ENCODE results near the gene TMEM185A.
A peak's percentile ranks its signal among the peaks of the same experiment; 100 is the strongest.
"Not testable (repeated sequence)": the region's sequence is repeated elsewhere in the genome, so short reads cannot be mapped to it uniquely, and the experiment has no call there.

TMEM185A gene

DNA sequence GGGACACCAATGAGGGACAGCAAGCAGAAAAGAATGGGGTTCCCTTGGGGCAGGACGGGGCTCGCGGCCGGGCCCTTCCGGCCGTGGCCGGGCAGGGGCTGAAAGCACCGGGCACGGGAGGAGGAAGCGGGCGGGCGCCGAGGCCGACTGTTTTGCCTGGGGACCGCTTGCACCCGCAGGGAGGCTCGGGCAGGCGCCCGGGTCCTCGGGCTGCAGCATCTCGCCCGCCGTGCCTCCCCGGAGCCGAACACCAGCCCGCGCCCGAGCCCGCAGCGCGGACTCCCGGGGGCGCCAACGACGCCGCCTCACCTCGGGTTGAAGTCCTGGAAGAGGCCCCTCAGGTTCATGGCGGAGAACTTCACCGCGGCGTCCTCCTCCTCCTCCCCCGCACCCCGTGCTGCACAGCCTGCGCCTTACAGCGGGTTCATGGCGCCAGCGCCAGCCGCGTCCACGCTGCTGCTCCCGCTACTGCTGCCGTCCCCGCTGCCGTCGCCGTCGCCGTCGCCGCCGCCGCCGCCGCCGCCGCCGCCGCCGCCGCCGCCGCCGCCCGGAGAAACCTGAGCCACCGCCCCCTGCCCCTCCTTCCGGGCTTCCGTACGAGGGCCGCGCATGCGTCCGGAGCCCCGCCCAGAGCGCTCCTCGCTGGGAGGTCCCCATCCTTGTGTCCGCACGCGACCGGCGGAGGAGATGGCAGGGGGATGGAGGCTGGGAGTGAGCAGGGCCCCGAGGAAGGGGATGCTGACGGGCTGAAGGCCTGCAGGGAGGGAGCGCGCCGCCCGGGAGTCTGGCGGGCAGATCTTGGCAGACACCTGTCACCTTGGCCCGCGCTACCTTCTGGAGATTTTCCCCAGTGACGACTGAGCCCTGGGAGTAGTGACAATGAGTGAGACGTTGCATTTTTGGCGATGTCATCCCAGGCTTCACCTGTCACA, at the start of gene TMEM185A:
TMEM185A (minus strand) TSS at position 559 of the 932 bp plus-strand sequence; CDS start at position 347, 212 bp downstream.
- DNase-seq (ENCODE audit: low spot score): peak; percentile 8

DNA sequence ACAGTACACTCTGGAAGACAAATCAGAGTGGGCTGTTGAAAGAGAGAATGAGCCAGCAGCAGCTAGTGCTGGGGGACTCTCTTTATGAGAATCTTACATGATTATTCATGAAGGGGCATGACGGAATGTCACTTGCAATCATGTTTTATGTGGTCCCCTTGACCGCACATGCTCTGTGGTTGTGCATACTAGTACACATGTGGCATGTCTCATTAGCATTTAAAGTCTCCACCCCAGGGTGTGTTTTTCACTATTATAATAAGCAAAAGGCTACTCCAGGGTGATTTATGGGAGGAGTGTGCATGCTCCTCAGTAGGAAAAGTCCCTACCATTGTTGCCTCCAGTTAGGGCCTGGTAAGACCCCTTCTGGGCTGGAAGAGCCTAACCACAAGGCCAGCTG, 49.6 kb upstream of the TMEM185A start:
- DNase-seq (ENCODE audit: low spot score): no peak

DNA sequence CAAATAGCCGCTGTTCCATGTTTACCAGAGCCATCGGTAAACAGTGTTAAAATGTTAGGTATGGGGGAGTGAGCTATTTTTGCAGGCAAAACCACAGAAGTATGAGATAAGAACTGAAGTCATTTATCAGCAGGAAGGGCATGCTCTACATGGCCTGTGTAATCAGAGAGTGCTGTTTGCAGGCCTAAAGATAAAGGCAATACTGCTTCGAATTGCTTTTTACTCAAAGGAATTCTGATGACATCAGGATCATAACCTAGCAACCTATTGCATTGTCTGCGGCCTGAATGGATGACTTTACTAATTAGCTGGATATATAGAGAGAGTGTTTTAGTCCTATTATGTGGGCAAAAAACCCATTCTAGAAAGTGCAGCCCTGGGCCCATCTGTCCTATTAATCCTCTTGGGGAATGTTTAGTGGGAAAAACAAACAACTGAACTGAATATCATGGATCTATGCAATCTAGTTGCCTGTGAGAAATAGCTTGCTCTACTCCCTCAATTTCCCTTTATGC, 47.6 kb upstream of the TMEM185A start:
- not testable (repeated sequence) for DNase-seq (ENCODE audit: low spot score)

DNA sequence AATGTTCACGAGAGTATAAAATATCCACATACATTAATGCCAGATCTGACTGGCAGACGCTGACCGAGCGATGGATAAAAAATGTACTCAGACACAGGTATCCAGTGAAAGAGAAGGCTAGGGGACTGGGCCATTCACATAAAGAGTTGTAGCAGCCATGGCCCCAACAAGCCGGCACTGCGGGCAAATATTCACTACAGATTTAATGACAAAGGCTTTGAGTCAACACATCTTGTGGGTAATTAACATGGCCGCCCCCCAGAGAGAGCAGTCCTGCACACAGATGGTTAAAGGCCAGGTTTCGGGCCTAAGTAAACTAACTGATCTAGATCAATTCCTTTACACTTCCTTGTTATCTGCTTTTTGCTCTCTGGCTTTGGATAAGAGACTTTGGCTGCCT, 44.0 kb upstream of the TMEM185A start:
- not testable (repeated sequence) for DNase-seq (ENCODE audit: low spot score)

DNA sequence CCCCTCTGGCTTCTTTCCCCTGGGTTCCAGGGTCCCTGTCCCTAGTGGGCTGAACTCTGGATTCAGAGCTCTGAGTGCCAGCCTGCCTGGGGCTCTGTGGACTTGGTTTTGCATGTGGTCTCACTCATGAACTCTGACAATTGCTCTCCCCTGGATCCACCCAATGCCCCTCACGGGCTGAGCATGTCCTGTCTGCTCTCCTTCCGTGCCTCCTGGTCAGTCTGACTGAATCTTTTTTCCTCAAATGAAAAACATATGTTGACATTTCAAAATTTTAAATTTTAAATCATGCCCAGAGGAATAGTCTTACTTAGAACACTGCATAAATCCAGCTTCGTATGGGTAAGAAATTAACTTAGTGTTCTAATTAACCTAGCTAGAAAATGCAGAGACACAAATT, 43.5 kb upstream of the TMEM185A start:
- DNase-seq (ENCODE audit: low spot score): not testable (repeated sequence)

DNA sequence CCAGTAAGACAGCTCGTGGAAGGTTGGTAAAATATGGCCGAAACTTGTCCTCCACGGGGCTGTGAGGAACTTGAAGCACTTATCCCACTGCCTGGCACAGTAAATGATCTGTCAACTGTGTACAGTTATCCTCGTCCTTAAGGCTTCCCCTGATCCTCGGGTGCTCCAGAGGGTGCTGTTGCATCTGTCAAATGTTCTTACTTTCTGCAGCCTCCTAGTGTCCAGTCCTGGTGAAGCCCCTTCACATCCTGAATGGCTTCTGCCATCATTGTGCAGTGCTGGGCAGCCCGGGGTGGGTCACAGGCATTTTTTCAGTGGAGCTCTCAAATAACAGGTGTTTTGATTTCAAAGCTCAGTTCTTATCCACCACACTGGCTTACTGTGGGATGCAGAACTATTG, 29.0 kb upstream of the TMEM185A start:
- not testable (repeated sequence) for DNase-seq (ENCODE audit: low spot score)

DNA sequence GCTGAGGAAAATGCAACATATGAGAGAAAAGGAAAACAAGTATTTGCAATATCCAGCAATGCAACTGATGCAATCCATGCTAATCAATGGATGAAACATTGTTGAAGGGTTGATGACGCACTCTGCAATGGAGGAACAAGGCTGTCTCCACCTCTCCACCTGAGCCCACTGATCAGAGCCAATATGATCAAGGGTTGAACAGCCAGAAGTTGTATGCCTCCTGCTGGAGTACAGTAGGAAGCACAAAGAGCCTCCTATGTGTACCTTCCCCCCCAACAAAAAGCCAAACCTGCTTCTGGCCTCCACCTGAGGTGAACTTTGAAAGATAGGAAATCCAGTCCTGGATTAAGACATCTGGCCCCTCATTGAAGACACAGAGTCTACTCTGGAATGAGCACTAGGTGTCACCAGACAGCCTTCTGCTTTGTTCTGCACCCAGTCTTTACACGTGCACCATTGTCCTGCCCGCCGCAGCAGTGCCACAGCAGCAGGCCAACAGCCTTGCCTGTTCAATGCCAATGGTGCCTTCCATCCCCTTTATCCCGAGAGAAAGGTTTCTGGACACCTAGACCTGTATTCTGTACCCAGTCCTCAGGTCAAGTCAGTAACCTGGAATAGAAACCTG, 24.8 kb upstream of the TMEM185A start:
- not testable (repeated sequence) for DNase-seq (ENCODE audit: low spot score)

DNA sequence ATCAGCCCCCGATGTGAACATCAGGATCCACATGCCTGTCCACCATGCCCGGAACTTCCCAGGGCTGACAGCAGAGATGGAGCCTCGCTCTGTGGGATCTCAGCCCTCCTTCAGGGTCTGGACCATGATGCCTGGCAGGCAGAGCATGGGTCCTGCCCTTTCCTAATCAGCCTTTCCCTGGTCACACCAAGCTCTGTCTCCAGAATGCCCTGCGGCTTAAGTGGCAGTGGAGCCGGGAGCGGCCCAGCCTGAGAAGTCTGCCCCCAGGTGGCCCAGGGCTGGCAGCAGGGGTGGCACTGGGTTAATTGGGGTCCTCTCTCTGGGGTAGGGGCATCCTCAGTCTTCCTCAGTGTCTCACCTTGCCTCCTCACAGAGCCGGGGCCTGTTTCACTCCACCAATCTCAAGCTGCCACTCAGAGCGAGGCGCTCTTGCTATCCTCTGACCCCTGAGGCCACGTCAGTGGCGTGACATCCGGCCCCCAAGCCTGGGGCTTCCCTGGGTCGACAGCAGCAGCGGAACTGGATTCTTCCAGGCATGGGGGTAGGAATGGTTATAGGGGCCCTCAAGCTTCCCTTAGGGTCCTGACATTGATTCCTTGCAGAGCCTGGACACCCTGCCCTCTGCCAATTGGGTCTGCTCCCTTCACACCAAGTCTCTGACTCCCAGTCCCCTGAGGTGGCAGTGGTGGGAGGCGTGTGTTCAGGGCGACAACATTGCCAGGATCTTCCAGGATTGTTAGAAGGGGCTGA, 20.8 kb upstream of the TMEM185A start:
- DNase-seq (ENCODE audit: low spot score): no peak

DNA sequence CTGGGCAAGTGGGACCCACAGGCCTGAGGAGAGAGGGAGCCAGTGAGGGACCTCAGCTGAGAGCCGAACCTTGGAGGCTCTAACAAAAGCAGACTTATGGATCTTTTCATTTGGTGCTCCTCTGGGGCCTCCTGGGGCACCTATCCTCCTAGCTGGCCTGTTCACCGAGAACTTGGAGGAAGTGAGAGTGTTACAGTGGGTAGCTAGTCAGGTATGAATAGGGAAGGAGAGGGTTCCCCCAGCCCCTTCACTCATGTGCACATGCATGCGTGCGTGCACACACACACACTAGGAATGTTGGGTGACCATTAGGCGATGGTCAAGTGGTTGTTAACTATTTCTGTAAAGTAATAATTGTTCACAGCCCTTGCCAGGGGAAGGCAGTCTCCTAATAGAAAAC, 18.6 kb upstream of the TMEM185A start:
- no peak for DNase-seq (ENCODE audit: low spot score)

DNA sequence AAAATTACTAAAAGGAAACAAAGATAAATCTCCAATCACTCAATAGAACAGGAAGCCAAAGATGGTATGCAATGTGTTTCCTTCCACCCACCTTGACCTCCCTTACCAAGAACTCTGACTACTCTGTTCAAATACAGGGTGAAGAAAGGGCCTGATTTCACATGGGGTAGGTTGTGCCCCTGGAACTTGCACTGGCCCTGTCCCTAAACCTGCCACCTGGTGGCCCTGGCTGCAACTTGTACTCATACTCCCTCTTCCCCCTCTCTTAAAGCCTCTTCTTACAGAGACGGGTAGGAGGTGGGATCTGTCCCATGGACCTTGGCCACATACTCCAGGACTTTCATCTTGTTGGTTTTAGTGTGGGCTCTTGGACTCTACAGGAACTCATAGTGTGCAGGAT, 17.3 kb upstream of the TMEM185A start:
- DNase-seq (ENCODE audit: low spot score): no peak

DNA sequence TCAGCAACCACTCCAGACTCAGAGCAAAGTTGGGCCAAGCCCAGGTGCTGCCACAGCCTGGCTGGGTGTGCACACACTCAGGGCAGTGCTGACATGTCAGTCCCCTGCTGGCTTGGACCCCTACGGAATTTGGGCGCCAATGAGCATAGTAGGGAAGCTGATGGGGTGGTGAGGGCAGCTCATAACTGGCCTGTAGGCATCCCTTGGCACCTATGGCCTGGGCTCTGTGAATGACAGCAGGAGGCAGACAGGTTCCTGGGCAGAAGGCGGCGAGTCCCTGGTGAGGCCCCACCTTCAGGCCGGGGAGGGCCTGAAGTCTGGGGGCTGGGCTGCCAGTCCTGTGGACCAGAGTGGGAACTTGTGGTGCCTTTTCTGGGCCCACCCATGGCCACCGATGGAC, 15.9 kb upstream of the TMEM185A start:
- no peak for DNase-seq (ENCODE audit: low spot score)

DNA sequence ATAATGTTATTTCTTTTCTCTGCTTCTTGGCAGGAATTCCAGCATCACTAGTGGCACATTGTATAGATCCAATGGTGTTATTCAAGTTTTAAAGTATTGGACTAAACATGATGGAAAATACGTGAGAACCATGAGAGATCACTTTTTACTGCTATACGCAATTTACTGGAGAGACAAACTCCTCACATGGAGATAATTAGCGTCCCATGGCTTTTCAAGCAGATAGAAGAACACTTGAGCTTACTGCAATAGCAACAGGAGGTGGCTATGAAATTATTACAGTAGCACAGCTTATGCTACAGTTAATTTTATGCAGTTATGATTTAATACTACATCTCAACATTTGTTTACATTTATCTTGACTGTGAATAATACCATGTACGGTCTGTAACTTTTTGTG, 11.9 kb upstream of the TMEM185A start:
- no peak for DNase-seq (ENCODE audit: low spot score)

DNA sequence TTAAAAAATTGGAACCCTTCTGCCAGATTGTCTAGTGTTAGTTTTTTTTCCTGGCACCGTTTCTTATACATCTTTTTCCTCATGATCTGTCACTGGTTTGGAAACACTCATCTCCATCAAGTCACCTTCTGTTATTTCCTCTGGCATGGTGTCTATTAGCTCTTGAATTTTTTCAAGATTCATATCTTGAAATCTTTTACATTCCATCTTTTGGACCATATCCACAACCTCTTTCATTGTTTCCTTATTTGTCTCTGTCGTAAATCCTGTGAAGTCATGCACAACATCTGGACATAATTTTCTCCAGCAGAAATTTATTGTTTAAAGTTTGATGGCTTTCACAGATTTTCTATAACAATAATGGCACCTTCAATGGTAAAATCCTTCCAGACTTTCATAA, 10.2 kb upstream of the TMEM185A start:
- DNase-seq (ENCODE audit: low spot score): no peak

DNA sequence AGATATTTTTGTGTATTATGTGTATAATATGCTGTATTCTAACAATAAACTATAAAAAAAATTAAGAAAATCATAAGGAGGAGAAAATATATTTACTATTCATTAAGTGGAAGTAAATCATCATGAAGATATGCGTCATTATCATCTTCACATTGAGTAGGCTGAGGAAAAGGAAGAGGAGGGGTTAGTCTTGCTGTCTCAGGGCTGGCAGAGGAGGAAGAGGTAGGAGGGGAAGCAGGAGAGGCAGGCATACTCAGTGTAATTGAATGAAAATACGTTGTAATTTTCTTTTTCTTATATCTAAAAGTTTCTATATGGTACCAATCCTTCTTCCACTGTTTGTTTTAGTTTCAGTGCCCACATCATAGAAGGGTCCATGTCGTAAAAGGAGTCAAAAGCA, 9.8 kb upstream of the TMEM185A start:
- no peak for DNase-seq (ENCODE audit: low spot score)

DNA sequence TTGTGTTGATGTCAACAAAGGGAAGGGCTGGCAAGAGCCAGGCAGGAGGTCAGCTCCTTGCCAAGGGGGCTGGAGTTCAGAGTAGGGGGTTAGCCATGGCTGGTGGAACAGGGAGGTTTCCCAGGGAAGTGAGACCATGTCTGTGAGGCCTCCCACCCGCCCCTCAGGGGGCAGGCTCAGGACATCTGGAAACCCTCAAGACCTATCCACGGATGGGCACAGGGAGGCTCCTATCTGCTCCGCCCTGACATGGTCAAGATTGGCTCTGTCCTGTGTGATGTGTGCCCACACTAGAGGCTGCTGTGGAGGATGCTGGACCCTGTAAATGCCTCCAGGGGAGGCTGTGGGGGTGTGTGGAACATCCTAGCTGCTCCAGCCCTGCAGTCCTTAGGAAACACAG, 8.0 kb upstream of the TMEM185A start:
- no peak for DNase-seq (ENCODE audit: low spot score)

DNA sequence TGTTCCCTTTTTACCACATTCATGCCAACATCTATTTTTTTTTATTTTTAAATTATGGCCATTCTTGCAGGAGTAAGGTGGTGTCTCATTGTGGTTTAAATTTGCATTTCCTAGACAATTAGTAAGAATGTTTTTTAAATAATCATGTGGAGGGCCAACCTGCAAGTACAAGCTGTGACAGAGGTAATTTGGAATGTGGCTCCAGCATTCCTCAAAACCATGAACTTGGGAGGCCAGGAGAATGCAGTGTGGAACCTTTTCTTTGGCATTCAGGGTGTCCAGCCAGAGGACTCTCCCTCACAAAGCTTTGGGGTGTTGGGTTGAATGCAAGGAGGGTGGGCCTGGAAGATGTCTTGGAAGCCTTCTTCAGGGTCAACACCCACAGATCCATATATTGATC, 7.3 kb upstream of the TMEM185A start:
- DNase-seq (ENCODE audit: low spot score): no peak

DNA sequence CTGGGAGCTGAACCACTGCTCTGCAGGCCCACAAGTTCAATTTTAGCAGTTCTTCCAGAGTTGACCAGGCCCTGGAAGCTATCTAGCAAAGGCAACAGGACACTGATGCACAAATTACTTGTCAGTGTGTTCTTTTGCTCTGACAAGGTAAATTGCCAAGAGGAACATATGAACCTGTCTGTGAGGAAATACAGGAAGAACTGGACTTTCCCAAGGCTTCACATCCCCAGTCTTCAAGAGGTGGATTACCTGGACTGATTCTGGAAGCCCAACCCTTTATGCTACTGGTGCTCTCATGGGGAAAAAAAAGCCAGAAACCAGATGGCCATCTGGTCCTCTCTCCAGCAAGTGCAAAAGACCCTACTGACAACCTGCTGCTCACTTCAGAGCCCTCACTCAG, 1.9 kb upstream of the TMEM185A start:
- DNase-seq (ENCODE audit: low spot score): no peak

DNA sequence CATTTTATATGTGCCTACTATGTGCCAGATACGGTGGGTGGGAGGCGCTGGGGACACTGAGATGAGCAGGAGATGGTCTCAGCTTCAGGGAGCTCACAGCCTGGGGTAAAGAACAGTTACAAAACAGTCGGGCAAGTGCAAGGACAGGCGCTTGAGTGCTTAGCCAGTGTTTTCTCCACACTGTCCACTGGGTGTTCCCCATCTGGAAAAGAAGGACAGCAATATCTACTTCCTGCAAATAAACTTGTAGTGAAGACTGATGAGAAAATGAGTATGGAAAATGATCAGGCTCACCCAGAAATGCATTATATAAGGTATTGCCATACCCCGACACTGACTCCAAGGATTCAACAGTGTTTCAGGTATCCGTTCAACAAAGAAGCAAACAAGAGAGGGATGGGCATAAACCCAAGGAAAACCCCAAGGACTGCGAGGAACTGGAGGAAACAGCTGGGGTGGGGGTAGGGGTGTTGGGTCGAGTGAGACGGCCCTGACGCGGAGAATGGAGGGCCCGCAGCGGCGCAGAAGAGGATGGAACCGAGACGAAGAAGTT, 835 bp downstream of the TMEM185A start:
- no peak for DNase-seq (ENCODE audit: low spot score)

DNA sequence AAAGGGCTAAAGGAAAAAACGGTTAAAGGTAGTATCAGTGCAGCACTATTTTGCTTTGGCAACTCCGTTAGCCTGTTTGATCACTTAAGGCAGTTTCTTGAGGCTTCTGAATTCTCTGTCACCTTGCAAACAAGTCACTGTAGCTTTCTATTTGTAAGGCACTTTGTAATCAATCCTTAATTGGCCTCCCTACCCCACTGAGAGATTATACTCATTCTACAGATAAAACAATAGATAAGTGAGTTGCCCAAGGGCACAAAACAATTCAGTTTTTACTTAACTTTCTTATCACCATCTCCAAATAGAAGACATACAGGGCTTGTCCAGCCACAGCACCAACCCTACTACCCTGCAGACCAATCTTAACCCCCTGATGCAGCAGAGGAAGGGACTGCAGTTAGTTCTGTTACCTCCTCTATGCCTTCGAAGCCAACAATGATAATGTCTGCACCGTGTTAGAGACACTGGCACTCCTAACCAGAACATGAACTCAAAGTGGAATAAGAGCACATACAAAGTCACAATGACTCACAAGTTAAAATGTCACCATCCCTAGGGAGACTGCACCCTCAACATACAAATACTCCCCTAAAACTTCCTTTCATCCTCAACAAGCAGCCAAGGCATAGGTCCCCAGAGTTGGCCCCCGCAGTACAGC, 1.7 kb downstream of the TMEM185A start:
- DNase-seq (ENCODE audit: low spot score): no peak

DNA sequence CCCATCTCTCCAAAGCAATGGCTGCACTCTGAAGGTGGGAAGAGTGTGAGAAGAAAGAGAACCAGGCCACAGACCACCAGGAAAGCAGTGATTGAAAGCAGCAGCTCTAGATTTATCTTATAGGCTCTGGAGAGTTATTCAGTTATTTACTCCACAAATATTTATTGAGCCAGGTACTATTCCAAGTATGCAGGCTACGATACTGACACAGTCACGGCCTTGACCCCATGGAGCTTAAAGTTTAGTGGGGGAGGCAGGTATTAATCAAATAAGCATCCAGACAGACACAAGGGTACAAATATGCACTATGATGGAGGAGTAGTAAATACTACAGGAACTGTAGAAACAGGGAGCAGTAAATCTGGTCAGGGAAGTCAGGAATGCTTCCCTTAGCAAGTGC, 2.8 kb downstream of the TMEM185A start:
- DNase-seq (ENCODE audit: low spot score): no peak

DNA sequence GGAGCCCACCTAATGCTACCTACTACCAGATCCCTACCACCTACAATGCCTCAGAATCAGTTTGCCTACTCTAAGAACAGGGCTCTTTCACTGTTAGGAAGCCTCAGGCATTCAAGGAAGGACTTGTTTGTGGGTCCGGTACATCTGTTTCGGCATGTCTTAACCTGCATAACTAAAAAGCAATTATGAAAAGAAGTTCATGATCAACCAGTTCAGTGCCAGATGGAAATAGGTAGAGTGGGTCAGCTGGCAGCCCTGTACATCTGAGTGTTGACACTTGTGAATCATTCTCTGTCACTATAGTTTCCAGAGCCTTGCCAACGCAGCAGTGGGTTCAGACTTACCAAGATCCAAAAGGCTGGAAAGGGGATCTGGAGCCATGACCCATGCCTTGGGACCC, 3.3 kb downstream of the TMEM185A start:
- DNase-seq (ENCODE audit: low spot score): no peak

DNA sequence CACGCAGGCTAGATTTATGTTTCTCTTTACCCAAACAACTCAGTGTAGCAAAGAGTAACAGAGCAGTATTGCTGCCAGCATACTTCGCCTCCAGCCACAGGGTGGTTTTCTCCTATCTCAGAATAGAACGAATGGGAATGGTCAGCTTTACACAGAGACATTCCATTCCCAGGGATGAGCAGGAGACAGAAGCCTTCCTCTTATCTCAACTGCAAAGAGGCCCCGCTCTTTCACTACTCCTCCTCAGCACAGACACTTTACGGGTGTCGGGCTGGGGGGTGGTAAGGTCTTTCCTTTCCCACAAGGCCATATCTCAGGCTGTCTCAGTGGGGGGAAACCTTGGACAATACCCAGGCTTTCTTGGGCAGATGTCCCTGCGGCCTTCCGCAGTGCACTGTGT, 4.8 kb downstream of the TMEM185A start:
- not testable (repeated sequence) for DNase-seq (ENCODE audit: low spot score)
